Mucosa of rectum (tissue), 2 donors: ENCODE data around the gene ANKRD50.

ENCODE experiments used
- H3K27ac ChIP-seq, 2 donors: one replicate each; pipeline ENCODE4 v1.7.0; 2013; ENCODE audit warnings: inconsistent platforms in 2 of 2, low read depth in 2 of 2, low read length in 2 of 2
- H3K27me3 ChIP-seq, 2 donors: one replicate each; pipeline ENCODE4 v1.7.0; 2013; ENCODE audit warnings: low read length in 2 of 2; ENCODE audit not compliant: control insufficient read depth in 2 of 2, insufficient read depth in 2 of 2
- H3K36me3 ChIP-seq, 2 donors: one replicate each; pipeline ENCODE4 v1.7.0; 2013; ENCODE audit warnings: low read length in 2 of 2; ENCODE audit not compliant: control insufficient read depth in 2 of 2, insufficient read depth in 2 of 2
- H3K4me1 ChIP-seq, 2 donors: one replicate each; pipeline ENCODE4 v1.7.0; 2013; ENCODE audit warnings: low read length in 2 of 2, mild to moderate bottlenecking in 1 of 2; ENCODE audit not compliant: control insufficient read depth in 2 of 2, insufficient read depth in 2 of 2
- H3K4me3 ChIP-seq, 2 donors: one replicate each; pipeline ENCODE4 v1.7.0; 2013; ENCODE audit warnings: low read length in 2 of 2
- H3K9ac ChIP-seq, 2 donors: one replicate each; pipeline ENCODE4 v1.7.0; 2013; ENCODE audit warnings: low read length in 2 of 2, low read depth in 1 of 2, mild to moderate bottlenecking in 1 of 2
- H3K9me3 ChIP-seq, 2 donors: one replicate each; pipeline ENCODE4 v1.7.0; 2013; ENCODE audit warnings: low read length in 2 of 2; ENCODE audit not compliant: control insufficient read depth in 2 of 2
- donor health status: healthy.
- donor health status: Normal muscosa, but diverticular disease.

Gene ANKRD50, protein sequence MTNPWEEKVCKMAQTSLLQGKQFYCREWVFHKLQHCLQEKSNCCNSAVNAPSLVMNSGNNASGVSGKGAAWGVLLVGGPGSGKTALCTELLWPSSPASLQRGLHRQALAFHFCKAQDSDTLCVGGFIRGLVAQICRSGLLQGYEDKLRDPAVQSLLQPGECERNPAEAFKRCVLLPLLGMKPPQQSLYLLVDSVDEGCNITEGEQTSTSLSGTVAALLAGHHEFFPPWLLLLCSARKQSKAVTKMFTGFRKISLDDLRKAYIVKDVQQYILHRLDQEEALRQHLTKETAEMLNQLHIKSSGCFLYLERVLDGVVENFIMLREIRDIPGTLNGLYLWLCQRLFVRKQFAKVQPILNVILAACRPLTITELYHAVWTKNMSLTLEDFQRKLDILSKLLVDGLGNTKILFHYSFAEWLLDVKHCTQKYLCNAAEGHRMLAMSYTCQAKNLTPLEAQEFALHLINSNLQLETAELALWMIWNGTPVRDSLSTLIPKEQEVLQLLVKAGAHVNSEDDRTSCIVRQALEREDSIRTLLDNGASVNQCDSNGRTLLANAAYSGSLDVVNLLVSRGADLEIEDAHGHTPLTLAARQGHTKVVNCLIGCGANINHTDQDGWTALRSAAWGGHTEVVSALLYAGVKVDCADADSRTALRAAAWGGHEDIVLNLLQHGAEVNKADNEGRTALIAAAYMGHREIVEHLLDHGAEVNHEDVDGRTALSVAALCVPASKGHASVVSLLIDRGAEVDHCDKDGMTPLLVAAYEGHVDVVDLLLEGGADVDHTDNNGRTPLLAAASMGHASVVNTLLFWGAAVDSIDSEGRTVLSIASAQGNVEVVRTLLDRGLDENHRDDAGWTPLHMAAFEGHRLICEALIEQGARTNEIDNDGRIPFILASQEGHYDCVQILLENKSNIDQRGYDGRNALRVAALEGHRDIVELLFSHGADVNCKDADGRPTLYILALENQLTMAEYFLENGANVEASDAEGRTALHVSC (N-terminal part only)

DNA sequence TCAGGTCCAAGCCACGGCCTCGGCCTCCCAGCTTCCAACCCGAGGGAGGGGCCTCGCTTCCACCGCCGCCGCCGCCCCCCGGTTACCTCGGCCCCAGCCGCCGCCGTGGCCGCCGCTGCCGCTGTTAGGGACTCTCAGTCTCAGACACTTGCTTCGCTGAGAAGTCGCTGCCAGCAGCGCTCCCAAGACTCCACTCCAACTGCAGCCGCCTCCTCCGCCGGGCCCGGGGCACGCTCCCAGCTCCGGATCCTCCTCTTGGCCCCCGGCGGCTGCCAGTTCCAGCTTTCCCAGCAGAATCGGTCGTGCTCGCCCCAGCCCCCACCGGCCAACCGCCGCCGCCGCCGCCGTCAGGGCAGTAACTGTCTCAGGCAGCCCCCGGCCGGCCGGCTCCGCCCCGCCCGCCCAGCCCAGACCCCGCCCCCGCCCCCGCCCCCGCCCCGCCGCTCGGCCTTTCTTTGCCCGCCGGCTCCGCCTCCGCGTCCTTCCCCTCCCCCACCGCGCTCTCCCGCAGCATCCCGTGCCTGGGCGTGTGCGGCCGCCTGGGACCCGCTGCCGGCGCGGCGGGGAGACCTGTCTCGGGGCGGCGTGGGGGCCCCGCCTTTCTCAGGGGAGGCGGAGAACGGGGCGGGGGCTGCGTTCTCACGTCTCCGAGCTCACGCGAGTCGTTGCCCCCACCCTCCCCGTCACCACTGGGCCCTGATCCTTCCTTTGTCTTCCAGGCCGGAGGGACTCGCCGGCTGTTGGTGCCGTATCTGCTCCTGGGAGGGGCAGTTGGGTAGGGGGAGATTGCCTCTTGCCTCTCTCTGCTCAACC is at the start of gene ANKRD50:
TSS of gene ANKRD50 (minus strand) at position 361 of the 813 bp plus-strand sequence. CDS start 2,221 bp downstream, outside the sequence.
- H3K9ac ChIP-seq, result peak within 1 kb of the TSS; percentile 84 to 89
- H3K27me3 ChIP-seq, result no peaks in the 10 kb centered on the region
- H3K4me3 ChIP-seq, result peak within 1 kb of the TSS; percentile 79 to 81
- H3K36me3 ChIP-seq, result no peaks in the 10 kb centered on the region
- no peaks in the 10 kb centered on the region for H3K9me3 ChIP-seq
- peaks cover 5 to 14% of the 10 kb centered on the region in 2 donors for H3K4me1 ChIP-seq
- H3K27ac ChIP-seq, result peak within 1 kb of the TSS; percentile 89 to 91

DNA sequence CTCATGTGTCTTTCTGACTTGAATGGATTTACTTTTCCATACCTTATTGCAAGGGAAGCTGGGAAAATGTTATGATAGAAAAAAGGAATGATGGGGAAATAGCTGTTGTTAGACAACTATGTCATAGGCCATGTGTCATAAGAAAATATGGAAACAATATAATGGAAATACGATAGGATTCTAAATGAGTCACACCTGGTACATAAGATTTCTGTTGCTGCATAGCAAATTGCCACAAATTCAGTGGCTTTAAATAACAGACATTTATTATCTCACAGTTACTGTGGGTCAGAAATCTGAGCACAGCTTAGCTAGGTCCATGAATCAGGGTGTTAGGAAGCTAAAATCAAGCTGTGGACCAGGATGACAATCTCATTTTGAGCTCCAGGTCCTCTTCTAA is 44.6 kb upstream of the ANKRD50 start:
- H3K27ac ChIP-seq, result no peak overlapping the region

DNA sequence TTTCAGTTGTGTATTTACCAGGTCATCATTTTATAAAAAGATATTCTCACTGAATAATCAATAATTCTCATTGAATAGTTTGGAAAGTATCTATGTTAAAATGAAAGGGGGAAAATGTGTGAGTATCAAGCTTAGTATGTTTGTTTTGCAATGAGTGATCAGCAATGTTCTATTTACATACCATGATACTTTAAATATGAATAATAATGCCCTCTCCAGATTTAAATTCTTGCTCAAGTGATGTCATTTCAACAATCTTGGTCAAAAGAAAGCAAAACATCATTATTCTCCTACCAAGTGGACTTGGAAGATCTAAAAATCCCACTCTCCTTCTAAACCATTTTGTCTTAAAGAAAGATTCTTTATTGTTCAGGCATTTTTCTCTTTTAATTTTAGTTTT is 42.1 kb upstream of the ANKRD50 start:
- no peaks in the 10 kb centered on the region for H3K4me1 ChIP-seq
- no peak overlapping the region for H3K27ac ChIP-seq
- no peak overlapping the region for H3K9ac ChIP-seq
- no peaks in the 10 kb centered on the region for H3K36me3 ChIP-seq
- no peak overlapping the region for H3K4me3 ChIP-seq
- no peaks in the 10 kb centered on the region for H3K27me3 ChIP-seq
- no peaks in the 10 kb centered on the region for H3K9me3 ChIP-seq

More for the DNA sequence above, 44.6 kb upstream of the ANKRD50 start:
- Histone ChIP-seq H3K9me3 (no peaks in the 10 kb centered on the region), H3K9ac (no peak overlapping the region), H3K4me3 (no peak overlapping the region), H3K4me1 (no peaks in the 10 kb centered on the region), H3K27me3 (no peaks in the 10 kb centered on the region), H3K36me3 (no peaks in the 10 kb centered on the region)

DNA sequence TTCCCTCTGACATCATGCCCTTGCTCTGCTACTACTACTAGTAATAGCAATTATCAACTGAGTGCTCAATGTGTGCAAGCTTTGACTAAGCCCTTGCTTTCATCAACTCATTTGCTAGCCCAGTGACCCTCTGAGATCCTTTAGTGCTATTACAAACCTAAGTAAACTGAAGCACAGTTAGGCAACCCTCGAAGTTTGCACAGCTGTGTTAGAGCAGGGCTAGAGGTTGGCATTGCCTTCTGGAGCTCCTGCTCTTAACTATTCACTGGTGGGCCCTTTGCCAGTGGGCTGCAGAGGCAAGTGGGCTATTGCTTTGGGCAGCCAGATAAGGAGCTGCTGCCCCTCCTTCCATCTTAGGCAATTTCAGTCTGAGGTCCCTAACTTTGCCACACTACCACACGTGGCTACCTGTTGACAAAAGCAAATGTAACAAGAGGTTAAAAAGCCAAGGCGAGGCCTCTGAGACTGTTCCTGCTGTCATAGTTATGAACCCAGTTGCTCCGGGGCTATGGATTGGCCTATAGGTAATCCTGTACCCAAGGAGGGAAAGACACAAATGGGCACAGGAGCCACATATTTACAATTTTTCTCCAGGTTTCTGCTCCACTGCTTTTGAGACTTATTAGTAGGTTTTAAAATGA is 41.5 kb upstream of the ANKRD50 start:
- no peaks in the 10 kb centered on the region for H3K9me3 ChIP-seq
- H3K9ac ChIP-seq, result no peak overlapping the region
- no peak overlapping the region for H3K27ac ChIP-seq
- H3K4me3 ChIP-seq, result no peak overlapping the region
- no peaks in the 10 kb centered on the region for H3K27me3 ChIP-seq
- H3K36me3 ChIP-seq, result no peaks in the 10 kb centered on the region
- no peaks in the 10 kb centered on the region for H3K4me1 ChIP-seq

DNA sequence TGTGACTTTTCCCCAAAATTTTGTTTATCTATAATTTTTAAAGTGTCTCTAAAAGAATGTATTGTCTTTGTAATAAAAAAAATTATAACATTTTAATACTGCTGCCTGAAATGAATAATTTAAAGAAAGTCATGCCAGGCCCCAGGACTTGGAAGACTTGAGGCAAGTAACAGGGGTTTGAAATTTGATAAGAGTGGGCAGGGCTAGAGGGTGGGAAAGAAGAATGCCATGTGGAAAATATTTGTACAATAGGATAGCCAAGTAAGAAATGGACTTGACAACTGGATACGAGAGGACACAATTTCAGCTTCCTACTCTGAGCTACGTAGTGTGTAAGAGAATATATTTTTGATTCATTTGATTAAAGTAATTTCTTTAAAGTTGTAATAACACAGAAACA is 36.9 kb upstream of the ANKRD50 start:
- Histone ChIP-seq H3K4me3 (no peak overlapping the region), H3K27ac (no peak overlapping the region), H3K9ac (no peak overlapping the region), H3K36me3 (no peaks in the 10 kb centered on the region), H3K4me1 (no peaks in the 10 kb centered on the region), H3K9me3 (no peaks in the 10 kb centered on the region), H3K27me3 (no peaks in the 10 kb centered on the region)

DNA sequence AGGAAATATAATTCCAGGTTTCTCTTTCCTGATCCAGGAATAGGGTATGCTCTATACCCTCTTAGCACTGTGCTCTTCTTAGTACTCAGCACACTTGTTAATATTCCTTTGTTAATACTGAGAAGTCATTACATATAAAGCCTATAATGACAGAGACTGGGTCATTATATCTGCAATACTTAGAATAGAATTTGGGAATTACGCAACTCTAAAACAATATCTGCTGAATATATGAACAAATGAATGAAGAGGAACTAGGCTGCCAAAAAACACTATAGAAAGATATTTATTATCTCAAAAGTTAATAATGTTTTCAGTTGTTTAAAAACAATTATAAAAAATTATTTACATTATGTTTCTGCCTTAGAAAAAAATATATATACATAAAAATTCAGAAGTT is 36.4 kb upstream of the ANKRD50 start:
- no peaks in the 10 kb centered on the region for H3K36me3 ChIP-seq
- no peak overlapping the region for H3K4me3 ChIP-seq

DNA sequence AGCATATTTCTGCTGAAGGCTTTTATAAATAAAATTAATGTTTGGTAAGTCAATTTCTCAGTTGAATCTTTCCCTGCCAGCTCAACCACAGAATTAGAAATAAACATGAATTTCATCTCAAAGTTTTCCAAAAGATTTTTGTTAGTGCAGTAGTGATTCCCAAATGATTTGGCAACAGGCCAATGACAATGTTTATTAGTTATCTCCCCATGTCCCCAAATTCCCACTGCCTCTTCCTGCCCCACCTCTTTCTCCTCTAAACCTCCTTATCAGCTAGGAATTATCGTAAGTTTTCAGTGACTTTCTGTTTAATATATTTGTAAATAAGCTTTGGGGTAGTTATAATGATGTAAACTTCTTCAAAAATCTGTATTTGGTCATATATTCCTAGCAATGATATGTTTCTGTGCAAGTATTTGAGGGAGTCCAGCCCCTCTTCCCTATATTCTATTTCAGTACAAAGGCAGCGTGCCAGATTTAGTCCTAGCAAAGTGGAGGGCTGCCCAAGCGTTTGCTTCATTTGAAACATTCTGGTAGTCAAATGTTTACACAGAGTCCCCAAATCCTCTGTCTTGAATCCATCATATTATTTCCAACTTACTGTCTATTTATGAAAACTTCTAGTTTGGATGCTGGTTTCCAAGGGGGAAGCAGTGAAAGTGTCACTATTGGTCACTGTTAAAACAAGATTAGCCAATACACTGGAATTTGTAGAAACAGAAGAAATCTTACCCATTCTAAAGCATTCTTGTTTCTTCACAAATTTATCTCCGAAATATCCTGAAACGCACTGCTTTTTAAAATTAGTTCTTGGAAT is 33.7 kb upstream of the ANKRD50 start:
- Histone ChIP-seq H3K27ac (no peak overlapping the region), H3K27me3 (no peaks in the 10 kb centered on the region), H3K36me3 (no peaks in the 10 kb centered on the region), H3K4me3 (peak overlapping the region in 1 of 2 donors; percentile 14), H3K9me3 (no peaks in the 10 kb centered on the region), H3K9ac (no peak overlapping the region), H3K4me1 (no peaks in the 10 kb centered on the region)

More for the DNA sequence above, 36.4 kb upstream of the ANKRD50 start:
- no peak overlapping the region for H3K9ac ChIP-seq
- H3K27ac ChIP-seq, result no peak overlapping the region
- H3K4me1 ChIP-seq, result no peaks in the 10 kb centered on the region
- H3K9me3 ChIP-seq, result no peaks in the 10 kb centered on the region
- H3K27me3 ChIP-seq, result no peaks in the 10 kb centered on the region

DNA sequence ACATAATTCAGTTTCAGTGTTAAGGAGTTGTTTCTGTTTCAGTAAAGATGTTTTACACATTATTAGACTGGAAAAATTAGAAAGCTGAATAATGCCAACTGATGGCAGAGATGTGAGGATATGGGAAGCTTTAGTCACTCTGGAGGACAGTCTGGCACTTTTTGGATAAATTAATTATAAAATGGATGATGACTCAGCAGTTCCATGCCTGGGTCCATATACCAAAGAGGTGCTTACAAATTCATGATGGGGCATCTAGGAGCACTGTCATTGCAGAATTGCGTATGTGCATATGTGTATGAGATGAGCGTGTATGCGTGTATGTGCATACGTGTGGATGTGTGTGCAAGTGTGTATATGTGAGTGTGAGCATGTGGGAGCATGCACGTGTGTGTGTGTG is 31.2 kb upstream of the ANKRD50 start:
- H3K4me3 ChIP-seq, result no peak overlapping the region
- H3K27me3 ChIP-seq, result no peaks in the 10 kb centered on the region
- no peaks in the 10 kb centered on the region for H3K4me1 ChIP-seq
- H3K36me3 ChIP-seq, result no peaks in the 10 kb centered on the region
- no peak overlapping the region for H3K27ac ChIP-seq
- no peaks in the 10 kb centered on the region for H3K9me3 ChIP-seq
- H3K9ac ChIP-seq, result no peak overlapping the region

DNA sequence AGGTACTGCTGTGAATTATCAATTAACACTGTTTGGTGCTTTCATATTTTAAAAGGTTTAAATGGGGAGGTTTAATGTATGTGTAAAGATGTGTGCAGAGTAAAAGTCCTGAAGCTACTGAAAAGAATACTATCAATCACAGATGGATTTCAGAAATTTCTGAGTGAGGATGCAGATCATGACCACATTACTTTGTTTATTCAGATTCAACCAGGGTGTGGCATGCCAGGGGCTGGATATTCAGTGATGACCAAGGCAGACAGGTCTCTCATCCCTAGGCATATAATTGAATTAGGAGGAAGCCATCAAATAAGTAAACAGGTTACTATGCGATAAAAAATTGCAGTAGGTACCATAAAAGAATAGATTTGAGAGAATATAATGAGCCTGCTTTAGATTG is 28.0 kb upstream of the ANKRD50 start:
- Histone ChIP-seq H3K27me3 (no peaks in the 10 kb centered on the region), H3K4me3 (no peak overlapping the region)

More for the DNA sequence above, 28.0 kb upstream of the ANKRD50 start:
- Histone ChIP-seq H3K4me1 (no peaks in the 10 kb centered on the region), H3K9ac (no peak overlapping the region), H3K27ac (no peak overlapping the region), H3K36me3 (no peaks in the 10 kb centered on the region), H3K9me3 (no peaks in the 10 kb centered on the region)
